Body of pancreas (tissue), 4 donors: Measurements from ENCODE around the gene DLX6. TPM values are rescaled to one million over a fixed set of nuclear protein-coding genes. Genes with fewer than 3 reads are reported as not detected.

Experiments
- ATAC-seq: fragments of 150-250 bp; one replicate; pipeline ENCODE4 v1.9.1; 2016
- DNase-seq, 4 donors: peaks; one replicate each; pipeline ENCODE4 v3.0.0-alpha.2; 2019
- H3K27ac ChIP-seq, 4 donors: fragments of 200-600 bp; sonication (generic); 1 replicate in 3 of 4; 2 replicates in 1 of 4; pipeline versions ENCODE4 v1.5.1 to v1.6.1; 2016 to 2019; ENCODE audit warnings: mild to moderate bottlenecking in 1 of 4, mixed read lengths in 1 of 4, moderate library complexity in 1 of 4
- H3K27me3 ChIP-seq, 2 donors: fragments of 200-600 bp; sonication (generic); one replicate each; pipeline ENCODE4 v1.6.0; 2016; ENCODE audit warnings: mild to moderate bottlenecking in 1 of 2
- H3K36me3 ChIP-seq, 2 donors: fragments of 200-600 bp; sonication (generic); replicated peaks in 1 of 2; 2 replicates each; pipeline ENCODE4 v1.5.1; 2016; ENCODE audit warnings: low read depth in 2 of 2; ENCODE audit not compliant: insufficient read depth in 1 of 2
- H3K4me1 ChIP-seq: fragments of 200-600 bp; sonication (generic); one replicate; pipeline ENCODE4 v1.6.0; 2016
- H3K4me3 ChIP-seq, 2 donors: fragments of 200-600 bp; sonication (generic); 1 replicate in 1 of 2; 2 replicates in 1 of 2; pipeline ENCODE4 v1.5.1; 2016 to 2019
- H3K9me3 ChIP-seq, 3 donors: fragments of 200-600 bp; sonication (generic); 1 replicate in 2 of 3; 2 replicates in 1 of 3; pipeline ENCODE4 v1.5.1; 2016
- CTCF ChIP-seq, 7 experiments: fragments of 450-650 bp in 4 of 7; fragments of 200-600 bp in 3 of 7; sonication (generic) in 3 of 7; IDR thresholded peaks; one replicate each; pipeline ENCODE4 v1.5.1; 2016 to 2019; ENCODE audit warnings: antibody characterized with exemption in 7 of 7
- POLR2A ChIP-seq, 3 donors: fragments of 450-650 bp; IDR thresholded peaks; one replicate each; pipeline ENCODE4 v1.6.1; 2016; ENCODE audit warnings: antibody characterized with exemption in 3 of 3, mild to moderate bottlenecking in 2 of 3
- WGBS, 2 donors: methylation state at CpG; one replicate each; pipeline ENCODE4 v1.1.5; 2017; 5-methylcytosine and 5-hydroxymethylcytosine counted together
- intact Hi-C: fragments of 100-400 bp; cut with DNase I; formaldehyde crosslinking; loops from one replicate; pipeline ENCODE4 v1.15.1; 2023
- total RNA-seq, 2 donors: library from RNA; depleted of rRNA; stranded (reverse); fragments of >200 nt; gene quantifications; one replicate each; pipeline ENCODE4 v1.1.0, GENCODE V29; 2016

The DLX6 gene
- total RNA-seq, 2 donors from 2014 or later, result not detected

DNA sequence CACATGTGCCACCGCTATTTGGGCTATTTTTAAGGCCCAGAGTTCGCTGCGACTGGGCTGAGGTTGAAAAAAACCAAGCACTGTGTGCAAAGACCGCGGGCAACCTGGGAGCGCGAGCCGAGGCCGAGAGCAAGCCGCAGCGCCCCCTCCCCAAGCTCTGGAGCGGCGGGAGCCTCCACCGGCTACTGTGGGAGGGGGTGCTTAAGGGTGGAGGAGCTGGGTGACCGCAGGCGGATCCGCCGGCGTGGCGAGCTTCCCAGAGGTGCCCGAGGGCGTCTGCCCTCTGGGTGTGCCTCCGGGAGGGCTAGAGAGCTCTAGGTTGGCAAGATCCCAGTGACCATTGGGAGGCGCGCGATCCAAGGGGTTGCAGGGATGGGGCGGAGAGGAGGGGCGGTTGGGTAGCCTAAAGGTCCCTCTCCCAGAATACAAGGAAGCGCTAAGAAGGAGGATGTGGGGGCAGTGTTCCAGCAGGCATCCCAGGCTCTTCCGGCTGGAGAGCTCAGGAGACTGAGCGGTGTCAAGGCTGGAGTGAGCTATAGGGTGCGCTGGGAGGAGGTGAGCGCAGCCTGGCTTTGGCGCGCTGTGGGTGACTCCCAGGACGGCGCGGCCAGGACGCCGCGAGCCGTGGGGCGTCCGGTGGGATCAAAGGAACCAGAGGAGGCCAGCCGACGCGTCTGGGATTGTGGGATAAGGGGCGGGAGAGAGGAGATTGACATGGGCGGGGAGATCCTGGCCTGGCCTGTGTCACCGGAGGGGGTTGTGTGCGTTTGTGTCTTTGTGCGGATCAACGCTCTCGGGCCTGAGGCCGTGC lies 11.2 kb downstream of the DLX6 start:
- ATAC-seq (no peak), DNase-seq (no peak)
- no peak overlapping the region for H3K27ac ChIP-seq
- no peaks in the 10 kb centered on the region for H3K36me3 ChIP-seq
- 3 to 4% methylated on average over 36 to 55 of the region's 55 CpGs for WGBS, 2 donors
- peaks cover 20% of the 10 kb centered on the region for H3K4me1 ChIP-seq
- intact Hi-C loops, result no loop called here
- H3K4me3 ChIP-seq, result no peak overlapping the region
- H3K27me3 ChIP-seq, result peaks cover 0 to 48% of the 10 kb centered on the region in 2 donors
- no peaks in the 10 kb centered on the region for H3K9me3 ChIP-seq
- TF ChIP-seq POLR2A (IDR thresholded peaks at IDR 0.05) (no peak), CTCF (IDR thresholded peaks at IDR 0.05) (no peak)

DNA sequence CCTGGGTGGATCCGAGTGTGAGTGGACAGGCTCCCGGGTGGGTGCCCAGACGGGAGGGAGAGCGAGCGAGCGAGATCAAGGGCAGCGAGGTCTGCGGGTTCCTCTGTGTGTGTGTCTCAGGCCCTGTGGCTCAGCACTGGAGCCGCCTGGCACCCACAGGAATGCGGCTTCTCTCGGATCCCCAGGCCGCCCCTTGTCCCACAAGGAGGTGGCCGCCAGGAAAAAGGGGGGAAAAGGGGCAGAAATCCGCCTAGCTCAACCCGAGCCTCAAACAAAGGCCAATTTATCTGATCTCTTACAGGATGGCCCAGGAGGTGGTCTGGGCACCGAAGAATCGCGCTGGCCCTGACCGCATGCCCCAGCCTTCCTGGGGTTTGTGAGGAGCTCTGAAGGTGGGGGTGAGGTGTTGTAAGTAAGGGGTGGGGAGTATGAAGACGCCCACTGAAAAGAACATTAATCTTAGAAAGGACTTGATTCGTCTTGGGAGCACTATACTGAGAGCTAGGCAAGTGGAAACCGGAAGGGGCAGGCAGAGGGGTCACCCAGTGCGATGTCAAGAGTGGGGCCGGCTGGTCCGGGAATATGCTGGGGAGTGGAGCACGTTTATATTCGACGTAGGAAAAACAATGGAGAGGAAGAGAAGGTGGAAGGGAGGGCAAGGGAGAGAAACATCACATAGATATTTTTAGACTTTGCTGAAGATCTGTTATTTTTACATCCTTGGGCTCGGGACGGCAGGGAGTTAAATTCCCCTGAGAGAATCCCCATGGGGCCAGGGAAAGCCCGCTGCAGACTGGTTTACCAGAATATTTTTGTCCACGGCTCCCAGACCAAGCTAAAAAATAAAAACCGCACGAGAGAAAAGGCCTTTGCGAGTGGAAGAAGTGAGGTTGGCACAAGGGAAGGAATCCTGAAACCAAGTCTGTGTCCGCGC lies 12.1 kb downstream of the DLX6 start:
- H3K27me3 ChIP-seq, result peaks cover 0 to 50% of the 10 kb centered on the region in 2 donors
- no peaks in the 10 kb centered on the region for H3K9me3 ChIP-seq
- ATAC-seq (no peak), DNase-seq (no peak)
- WGBS, 2 donors, result 3% methylated on average over 31 to 37 of the region's 37 CpGs
- TF ChIP-seq POLR2A (IDR thresholded peaks at IDR 0.05) (no peak), CTCF (IDR thresholded peaks at IDR 0.05) (no peak)
- H3K27ac ChIP-seq, result no peak overlapping the region
- peaks cover 29% of the 10 kb centered on the region for H3K4me1 ChIP-seq
- intact Hi-C loops, result no loop called here
- no peak overlapping the region for H3K4me3 ChIP-seq
- H3K36me3 ChIP-seq, result no peaks in the 10 kb centered on the region

DNA sequence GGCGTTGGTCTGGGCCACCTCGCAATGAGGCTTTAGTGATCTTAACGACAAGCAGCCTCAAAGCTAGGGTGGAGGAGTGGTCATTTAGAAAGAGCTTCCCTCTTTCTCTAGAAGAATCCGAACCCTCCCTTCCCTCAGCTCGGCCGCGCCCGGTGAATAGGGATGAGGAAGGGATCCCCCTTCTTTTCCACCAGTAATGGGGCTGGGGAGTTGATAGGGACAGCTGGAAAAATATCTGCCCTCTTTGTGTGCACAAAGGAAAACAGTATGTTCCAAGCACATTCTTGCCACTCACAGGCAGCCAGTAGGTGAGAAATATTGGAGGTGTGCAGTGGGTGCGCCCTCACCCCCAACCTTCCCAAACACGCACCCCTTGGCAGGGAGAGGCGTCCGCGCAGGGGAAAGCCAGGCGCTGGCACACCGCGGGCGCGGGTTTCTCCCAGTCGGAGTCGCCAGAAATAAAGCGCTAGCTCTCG lies 12.8 kb downstream of the DLX6 start:
- Histone ChIP-seq H3K4me3 (no peak overlapping the region), H3K27me3 (peaks cover 0 to 49% of the 10 kb centered on the region in 2 donors), H3K27ac (no peak overlapping the region), H3K9me3 (no peaks in the 10 kb centered on the region), H3K4me1 (peaks cover 33% of the 10 kb centered on the region), H3K36me3 (no peaks in the 10 kb centered on the region)
- no peak for TF ChIP-seq CTCF (IDR thresholded peaks at IDR 0.05)
- no peak for TF ChIP-seq POLR2A (IDR thresholded peaks at IDR 0.05)
- 4 to 6% methylated on average over 22 of the region's 22 CpGs for WGBS, 2 donors
- no peak for DNase-seq
- intact Hi-C loops, result no loop called here
- ATAC-seq, result no peak

DNA sequence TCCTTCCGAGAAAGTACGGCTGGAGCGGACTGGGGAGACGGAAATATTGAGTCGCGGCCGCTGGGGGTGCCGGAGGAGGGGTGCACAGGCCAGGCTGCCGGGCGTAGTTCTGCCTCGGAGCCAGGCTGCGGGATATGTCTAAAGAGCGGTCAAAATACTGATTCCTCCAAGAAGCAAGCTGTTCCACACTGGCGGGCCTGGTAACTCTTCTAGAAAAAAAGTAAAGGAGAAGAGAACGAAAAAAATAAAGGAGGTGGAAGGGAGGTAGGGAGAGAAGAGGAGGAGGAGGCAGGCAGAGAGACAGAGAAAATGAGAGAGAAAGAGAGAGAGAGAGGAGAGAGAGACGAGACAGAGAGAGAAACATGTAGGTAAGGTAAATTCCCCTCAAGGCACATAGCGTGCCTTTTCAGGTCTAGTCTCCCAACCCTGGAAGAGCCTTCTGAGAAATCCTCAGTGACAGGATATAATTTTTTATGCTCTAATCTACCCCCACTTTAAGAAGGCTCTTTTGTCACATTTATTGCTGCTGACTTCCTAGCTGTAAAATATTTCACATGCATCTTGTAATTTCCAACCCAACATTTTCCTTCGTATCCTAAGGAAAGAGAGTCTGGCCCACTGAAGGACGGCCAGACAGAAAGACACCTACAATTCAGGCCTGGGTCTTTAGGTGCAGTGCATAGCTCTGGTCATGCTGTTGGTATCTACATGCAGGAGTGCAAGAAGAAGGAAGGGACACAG lies 13.6 kb downstream of the DLX6 start:
- Histone ChIP-seq H3K27me3 (peaks cover 0 to 47% of the 10 kb centered on the region in 2 donors), H3K4me3 (no peak overlapping the region), H3K36me3 (no peaks in the 10 kb centered on the region), H3K4me1 (peaks cover 35% of the 10 kb centered on the region), H3K9me3 (no peaks in the 10 kb centered on the region), H3K27ac (no peak overlapping the region)
- ATAC-seq, result no peak
- DNase-seq, result no peak
- WGBS, 2 donors, result 12 to 13% methylated on average over 19 of the region's 19 CpGs
- intact Hi-C loops, result no loop called here
- TF ChIP-seq CTCF (IDR thresholded peaks at IDR 0.05) (no peak), POLR2A (IDR thresholded peaks at IDR 0.05) (no peak)
